ENCODE results near the gene FOSB.

- TF ChIP-seq CTCF (IDR thresholded peaks at IDR 0.05), result no peak
- TF ChIP-seq POLR2A (IDR thresholded peaks at IDR 0.05), result no peak
Observed at GRCh38 chr19:45463241-45463640, 4.6 kb upstream of the FOSB start.
